ENCODE results near the gene PAX3.

Gene PAX3

DNA sequence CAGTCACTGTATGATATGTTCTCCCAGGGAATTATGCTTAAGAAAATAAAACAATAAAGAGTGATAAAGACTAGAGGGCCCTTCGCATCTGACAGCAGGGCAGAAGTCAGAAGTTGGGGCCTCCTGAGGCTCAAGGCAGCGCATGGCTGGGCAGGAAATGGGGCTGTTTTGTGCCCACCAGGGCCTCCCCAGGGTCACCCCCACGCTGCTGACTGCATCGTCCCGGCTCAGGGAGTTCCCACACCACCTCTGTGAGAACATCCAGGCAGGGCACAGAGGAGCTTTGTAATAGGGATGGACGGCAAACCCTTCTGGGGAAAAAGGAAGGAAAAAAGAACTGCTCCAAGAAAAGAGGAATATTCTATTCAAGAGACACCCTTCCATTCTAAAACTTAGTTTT lies 41.2 kb downstream of the PAX3 start:
- DNase-seq = peak; percentile 16
- Mint-ChIP-seq H3K27me3 (ENCODE audit: low read depth, poor library complexity) (no peaks in the 10 kb centered on the region), H3K4me1 (peaks cover 53% of the 10 kb centered on the region), H3K4me3 (peak overlapping the region; percentile 0), H3K36me3 (ENCODE audit: low read depth) (peaks cover 32% of the 10 kb centered on the region), H3K9me3 (no peaks in the 10 kb centered on the region), H3K27ac (no peak overlapping the region)
- TF ChIP-seq, protein P1, sequence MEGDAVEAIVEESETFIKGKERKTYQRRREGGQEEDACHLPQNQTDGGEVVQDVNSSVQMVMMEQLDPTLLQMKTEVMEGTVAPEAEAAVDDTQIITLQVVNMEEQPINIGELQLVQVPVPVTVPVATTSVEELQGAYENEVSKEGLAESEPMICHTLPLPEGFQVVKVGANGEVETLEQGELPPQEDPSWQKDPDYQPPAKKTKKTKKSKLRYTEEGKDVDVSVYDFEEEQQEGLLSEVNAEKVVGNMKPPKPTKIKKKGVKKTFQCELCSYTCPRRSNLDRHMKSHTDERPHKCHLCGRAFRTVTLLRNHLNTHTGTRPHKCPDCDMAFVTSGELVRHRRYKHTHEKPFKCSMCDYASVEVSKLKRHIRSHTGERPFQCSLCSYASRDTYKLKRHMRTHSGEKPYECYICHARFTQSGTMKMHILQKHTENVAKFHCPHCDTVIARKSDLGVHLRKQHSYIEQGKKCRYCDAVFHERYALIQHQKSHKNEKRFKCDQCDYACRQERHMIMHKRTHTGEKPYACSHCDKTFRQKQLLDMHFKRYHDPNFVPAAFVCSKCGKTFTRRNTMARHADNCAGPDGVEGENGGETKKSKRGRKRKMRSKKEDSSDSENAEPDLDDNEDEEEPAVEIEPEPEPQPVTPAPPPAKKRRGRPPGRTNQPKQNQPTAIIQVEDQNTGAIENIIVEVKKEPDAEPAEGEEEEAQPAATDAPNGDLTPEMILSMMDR (IDR thresholded peaks at IDR 0.05) = no peak

DNA sequence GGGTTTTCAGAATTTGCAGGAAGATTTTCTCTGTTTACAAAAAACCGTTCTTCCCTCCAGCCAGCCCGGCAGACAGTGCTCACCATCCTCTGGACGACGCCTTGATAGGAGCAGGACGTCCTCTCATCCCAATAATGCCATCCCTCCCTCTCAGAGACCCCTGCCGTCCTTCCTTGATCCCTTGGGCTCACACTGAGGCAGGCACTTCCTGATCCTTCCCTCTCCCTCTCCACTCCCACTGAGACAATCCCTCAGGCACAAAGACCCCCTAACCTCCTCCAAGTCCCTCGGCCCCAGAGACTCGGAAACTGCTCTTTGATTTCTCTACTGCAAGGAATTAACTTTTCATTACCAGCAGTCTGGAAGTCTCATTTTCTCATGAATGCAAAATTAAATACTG lies 42.5 kb downstream of the PAX3 start:
- Mint-ChIP-seq H3K4me1 (peaks cover 45% of the 10 kb centered on the region), H3K27me3 (ENCODE audit: low read depth, poor library complexity) (no peaks in the 10 kb centered on the region), H3K4me3 (no peak overlapping the region), H3K36me3 (ENCODE audit: low read depth) (peaks cover 41% of the 10 kb centered on the region), H3K27ac (peak overlapping the region; percentile 86), H3K9me3 (no peaks in the 10 kb centered on the region)
- TF ChIP-seq, protein P1 (IDR thresholded peaks at IDR 0.05) = no peak
- DNase-seq = no peak

DNA sequence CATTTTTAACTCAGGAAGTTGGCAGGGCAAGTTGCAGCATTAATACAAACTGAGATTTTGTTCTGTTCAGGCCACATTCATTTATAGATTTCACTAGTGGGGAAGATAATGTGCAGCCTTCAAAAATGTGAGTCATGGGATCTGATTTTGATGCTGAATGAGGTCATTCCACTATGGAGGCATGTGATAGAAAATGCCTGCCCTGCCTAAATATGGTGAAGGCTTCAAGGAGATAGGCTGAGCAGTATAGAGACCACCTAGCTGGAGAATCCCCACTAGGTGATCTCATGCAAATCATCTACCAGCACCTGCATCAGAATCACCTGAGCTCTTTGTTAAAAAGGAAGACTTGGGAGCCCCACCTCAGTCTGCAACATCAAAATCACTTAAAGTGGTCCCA lies 43.7 kb downstream of the PAX3 start:
- no peaks in the 10 kb centered on the region for H3K27me3 Mint-ChIP-seq (ENCODE audit: low read depth, poor library complexity)
- no peak overlapping the region for H3K27ac Mint-ChIP-seq
- H3K4me3 Mint-ChIP-seq = no peak overlapping the region
- no peaks in the 10 kb centered on the region for H3K9me3 Mint-ChIP-seq
- TF ChIP-seq, protein P1 (IDR thresholded peaks at IDR 0.05) = no peak
- peaks cover 45% of the 10 kb centered on the region for H3K36me3 Mint-ChIP-seq (ENCODE audit: low read depth)
- no peak for DNase-seq
- H3K4me1 Mint-ChIP-seq = peaks cover 39% of the 10 kb centered on the region

DNA sequence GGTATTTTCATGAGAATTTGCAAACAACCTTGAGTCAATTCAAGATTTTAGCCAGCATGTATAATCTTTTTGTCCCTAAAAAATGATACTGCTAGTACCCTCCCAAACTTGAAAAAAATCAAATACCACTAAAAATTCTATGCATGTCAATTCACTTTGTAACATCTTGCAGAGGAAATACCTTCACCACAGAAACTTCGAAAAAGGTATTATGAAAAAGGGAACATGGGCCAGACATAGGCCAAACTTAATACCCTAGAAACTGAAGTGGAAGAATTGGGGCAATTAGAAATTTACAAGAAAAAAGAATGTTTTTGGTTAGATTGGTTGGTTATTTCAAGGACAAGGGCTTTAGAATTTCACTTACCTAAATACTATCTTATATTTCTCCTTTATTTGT lies 48.5 kb downstream of the PAX3 start:
- H3K27me3 Mint-ChIP-seq (ENCODE audit: low read depth, poor library complexity) = peaks cover 12% of the 10 kb centered on the region
- no peaks in the 10 kb centered on the region for H3K9me3 Mint-ChIP-seq
- H3K4me3 Mint-ChIP-seq = no peak overlapping the region
- TF ChIP-seq, protein P1 (IDR thresholded peaks at IDR 0.05) = no peak
- H3K36me3 Mint-ChIP-seq (ENCODE audit: low read depth) = peaks cover 40% of the 10 kb centered on the region
- H3K27ac Mint-ChIP-seq = no peak overlapping the region
- no peak for DNase-seq
- H3K4me1 Mint-ChIP-seq = peaks cover 18% of the 10 kb centered on the region

DNA sequence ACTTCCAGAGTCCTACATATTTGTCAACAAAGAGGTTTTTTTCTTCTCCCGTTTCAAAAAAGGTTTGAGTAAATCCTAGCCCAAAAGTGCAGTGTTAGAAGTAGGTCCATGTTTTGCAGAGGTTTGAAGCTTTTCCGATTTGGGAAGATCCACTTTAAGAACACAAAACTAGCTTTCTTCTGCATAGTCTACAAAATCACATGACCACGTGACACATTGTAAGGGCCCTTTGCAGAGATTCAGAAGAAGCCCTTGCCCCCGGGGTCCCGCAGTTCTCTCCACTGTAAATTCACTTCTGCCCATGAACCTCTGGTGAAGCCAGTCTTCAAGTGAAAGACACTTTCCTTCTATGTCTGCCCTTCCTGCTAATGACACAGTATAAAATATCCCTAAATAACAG lies 49.4 kb downstream of the PAX3 start:
- TF ChIP-seq, protein P1 (IDR thresholded peaks at IDR 0.05) = no peak
- no peak overlapping the region for H3K4me3 Mint-ChIP-seq
- H3K9me3 Mint-ChIP-seq = no peaks in the 10 kb centered on the region
- peaks cover 20% of the 10 kb centered on the region for H3K4me1 Mint-ChIP-seq
- peaks cover 16% of the 10 kb centered on the region for H3K27me3 Mint-ChIP-seq (ENCODE audit: low read depth, poor library complexity)
- peaks cover 41% of the 10 kb centered on the region for H3K36me3 Mint-ChIP-seq (ENCODE audit: low read depth)
- H3K27ac Mint-ChIP-seq = no peak overlapping the region
- DNase-seq = no peak

DNA sequence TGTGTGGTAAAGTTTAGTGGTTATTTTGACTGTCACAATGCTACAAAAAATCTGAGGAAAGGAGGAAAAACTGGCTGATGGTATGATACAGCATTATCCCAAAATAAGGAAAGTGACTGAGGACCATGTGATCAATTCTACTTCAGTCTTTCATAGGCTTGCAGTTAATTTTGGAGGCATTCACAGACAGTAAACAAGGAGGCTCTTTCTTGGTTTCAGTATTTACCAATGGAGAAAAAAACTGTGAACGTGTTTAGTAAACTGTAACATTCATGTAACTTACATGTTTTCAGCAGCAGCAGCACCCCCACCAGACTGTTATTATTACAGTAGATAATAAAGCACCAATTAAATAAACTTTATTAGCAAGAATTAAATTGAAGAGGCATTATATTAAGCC lies 50.0 kb downstream of the PAX3 start:
- peaks cover 18% of the 10 kb centered on the region for H3K27me3 Mint-ChIP-seq (ENCODE audit: low read depth, poor library complexity)
- TF ChIP-seq, protein P1 (IDR thresholded peaks at IDR 0.05) = no peak
- H3K4me3 Mint-ChIP-seq = no peak overlapping the region
- peaks cover 20% of the 10 kb centered on the region for H3K4me1 Mint-ChIP-seq
- H3K9me3 Mint-ChIP-seq = no peaks in the 10 kb centered on the region
- peaks cover 40% of the 10 kb centered on the region for H3K36me3 Mint-ChIP-seq (ENCODE audit: low read depth)
- no peak overlapping the region for H3K27ac Mint-ChIP-seq
- no peak for DNase-seq

All from nephron progenitor cell (in vitro differentiated cells).